Urothelium cell line (cell line): Measurements from ENCODE around the gene SUSD2.

Experiments used
- DNase-seq: peaks from one replicate; pipeline ENCODE4 v3.0.0; 2011; ENCODE audit warnings: low spot score, mixed read lengths
- FAIRE-seq: peaks from 2 replicates; lab custom pipeline; 2011; peaks lifted over from hg19 to GRCh38; lab: Jason Lieb, UNC

Gene SUSD2

GRCh38 chr22:24148266-24149197 is 32.8 kb upstream of the SUSD2 start:
- FAIRE-seq (no peak), DNase-seq (no peak)

DNA sequence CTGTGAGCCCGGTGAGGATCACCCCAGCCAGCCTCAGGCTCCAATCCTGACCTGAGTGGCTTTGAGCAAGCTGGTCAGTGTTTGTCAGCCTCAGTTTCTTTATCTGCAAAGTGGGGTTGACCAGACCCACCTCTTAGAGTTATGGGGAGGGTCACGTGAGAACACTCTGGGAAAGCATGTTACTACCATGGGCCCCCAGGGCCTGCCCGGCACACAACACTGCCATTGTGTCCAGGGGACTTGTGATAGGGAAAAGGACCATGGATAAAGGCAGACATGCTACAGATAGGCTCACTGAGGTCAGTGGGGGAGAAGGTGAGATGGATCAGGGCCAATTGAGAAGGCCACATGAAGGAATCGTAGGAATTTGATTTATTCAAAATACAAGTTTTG is 32.1 kb upstream of the SUSD2 start:
- FAIRE-seq: no peak
- DNase-seq: no peak

DNA sequence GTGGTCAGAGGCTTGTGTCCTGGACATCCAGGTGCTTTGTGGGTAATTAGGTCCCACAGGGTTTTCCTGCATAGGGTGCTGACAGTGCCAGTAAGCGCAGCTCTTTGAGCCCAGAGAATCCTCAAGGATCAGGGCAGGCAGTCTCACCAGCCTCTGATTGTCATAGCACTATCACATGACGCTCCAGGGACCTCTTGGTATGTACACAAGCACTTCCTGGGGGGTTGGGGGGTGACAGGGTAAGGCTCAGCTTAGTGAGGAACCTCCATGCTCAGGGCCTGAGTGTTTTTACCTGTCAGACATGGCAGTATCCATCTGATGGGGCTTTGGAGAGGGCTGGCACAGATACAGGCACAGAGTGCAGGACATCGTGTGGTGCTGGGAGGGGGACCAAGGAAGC is 27.9 kb upstream of the SUSD2 start:
- no peak for FAIRE-seq

DNA sequence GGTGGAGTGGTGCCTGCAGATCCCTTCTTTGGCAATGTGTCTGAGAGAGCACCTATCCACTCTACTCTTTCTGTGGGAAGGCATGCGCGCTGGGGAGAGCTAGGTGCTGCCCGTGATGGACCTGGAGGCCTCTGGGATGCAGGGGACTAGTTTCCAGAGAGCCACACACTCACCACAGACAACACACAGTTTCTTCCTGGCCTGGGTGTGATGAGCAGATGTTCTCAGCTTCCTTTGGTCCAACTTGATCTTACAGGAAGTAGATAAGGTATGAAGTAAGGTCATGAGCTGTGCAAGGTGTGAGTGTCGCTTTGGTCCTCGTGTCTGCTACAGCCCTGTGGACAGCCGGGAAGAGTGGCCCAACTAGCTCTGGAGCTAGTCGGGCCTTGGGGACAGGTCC is 27.3 kb upstream of the SUSD2 start:
- DNase-seq (no peak), FAIRE-seq (peak; percentile 90)

More for the DNA sequence above, 27.9 kb upstream of the SUSD2 start:
- DNase-seq: no peak

- no peak for DNase-seq
- peak; percentile 77 for FAIRE-seq
Measured at GRCh38 chr22:24154826-24155225, 26.5 kb upstream of the SUSD2 start.

DNA sequence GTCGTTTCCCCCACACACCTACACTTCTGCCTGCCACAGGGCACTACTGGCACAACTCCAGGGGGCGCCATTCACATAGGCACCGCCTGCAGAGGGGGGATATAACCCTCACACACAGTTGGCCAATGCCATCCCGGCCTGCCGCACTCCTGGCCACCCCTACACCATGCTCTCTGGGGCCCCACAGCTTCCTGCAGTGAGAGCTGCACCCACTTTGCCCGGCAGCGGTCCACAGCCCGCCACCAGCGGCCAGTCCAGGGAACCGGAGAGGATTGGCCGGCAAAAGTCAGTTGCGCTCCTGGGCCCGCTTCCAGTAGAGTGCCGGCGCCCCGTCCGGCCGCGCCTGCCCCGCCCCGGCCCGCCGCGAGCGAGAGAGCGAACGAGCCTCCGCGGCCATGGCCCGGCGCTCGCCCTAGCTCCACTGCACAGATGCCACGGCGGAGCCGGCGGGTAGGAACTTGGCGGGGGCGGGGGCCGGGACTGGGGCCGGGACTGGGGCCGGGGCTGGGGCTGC is 25.6 kb upstream of the SUSD2 start:
- peak; percentile 98 for FAIRE-seq

DNA sequence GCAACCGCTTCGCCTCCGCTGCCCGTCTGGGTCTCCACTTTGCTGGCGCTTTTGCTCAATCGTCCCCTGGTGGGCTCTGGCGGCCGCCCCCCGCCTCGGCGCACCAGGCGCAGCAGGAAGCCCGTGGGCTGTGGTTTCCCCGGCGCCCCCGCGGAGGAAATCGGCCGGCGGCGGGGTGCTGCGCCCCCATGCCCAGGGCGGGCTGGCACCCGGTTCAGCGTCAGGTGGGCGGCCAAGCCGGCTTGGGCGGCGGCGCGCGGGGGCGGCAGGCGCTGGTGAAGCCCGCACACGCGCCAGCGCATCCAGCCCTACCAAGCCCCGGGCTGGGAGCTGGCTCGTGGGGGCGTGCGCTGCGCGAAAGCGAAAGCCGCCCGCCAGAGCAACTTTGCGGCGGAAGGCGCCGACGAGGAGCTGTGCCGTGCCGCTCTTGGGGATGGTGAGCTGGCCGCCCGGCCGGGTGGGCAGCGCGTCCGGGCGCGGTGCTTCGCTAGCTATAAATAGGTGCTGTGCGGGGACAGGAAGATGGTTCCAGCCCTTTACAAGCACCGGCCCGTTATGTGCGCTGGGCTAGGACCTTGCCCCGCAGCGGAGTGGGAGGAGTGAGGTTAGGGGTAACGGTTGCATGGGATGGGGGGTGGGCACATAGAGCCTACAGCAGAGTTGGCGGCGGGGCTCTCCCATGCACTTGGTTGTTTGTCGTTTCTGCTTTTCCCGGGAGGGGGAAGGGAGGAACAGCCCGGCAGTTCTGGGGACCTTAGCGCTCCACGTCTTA is 25.0 kb upstream of the SUSD2 start:
- FAIRE-seq: peak; percentile 56
- peak; percentile 63 for DNase-seq

More for the DNA sequence above, 25.6 kb upstream of the SUSD2 start:
- DNase-seq: peak; percentile 81

GRCh38 chr22:24156913-24157821 is 24.1 kb upstream of the SUSD2 start:
- DNase-seq (peak; percentile 98), FAIRE-seq (peak; percentile 94)

GRCh38 chr22:24157822-24158135 is 23.5 kb upstream of the SUSD2 start:
- FAIRE-seq: peak; percentile 5

GRCh38 chr22:24159650-24160049 is 21.6 kb upstream of the SUSD2 start:
- DNase-seq (no peak), FAIRE-seq (no peak)

More at GRCh38 chr22:24157822-24158135, 23.5 kb upstream of the SUSD2 start:
- no peak for DNase-seq

- DNase-seq (no peak), FAIRE-seq (peak; percentile 46)
Measured at GRCh38 chr22:24160546-24160945, 20.7 kb upstream of the SUSD2 start.

DNA sequence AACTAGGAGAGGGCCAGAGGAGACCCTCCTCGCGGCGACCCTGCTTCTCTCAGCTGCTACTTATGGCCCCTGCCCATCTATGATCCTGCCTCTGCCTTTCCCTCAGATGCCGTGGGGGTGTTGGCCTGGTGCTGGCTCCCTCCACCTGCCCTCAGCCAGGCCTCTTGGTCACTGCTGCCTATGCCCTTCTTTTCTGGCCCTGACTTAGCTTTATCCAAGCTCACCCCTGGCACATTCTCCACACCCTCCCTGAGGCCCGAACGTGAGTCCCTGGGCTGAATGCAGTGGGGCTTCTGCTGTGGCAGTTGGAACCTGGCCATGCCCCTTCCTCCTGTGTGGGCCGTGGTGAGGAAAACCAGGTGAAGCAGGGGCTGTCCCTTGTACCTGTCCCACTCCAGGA is 19.8 kb upstream of the SUSD2 start:
- no peak for FAIRE-seq
- DNase-seq: no peak

- DNase-seq (no peak), FAIRE-seq (no peak)
Measured at GRCh38 chr22:24161909-24162308, 19.4 kb upstream of the SUSD2 start.

DNA sequence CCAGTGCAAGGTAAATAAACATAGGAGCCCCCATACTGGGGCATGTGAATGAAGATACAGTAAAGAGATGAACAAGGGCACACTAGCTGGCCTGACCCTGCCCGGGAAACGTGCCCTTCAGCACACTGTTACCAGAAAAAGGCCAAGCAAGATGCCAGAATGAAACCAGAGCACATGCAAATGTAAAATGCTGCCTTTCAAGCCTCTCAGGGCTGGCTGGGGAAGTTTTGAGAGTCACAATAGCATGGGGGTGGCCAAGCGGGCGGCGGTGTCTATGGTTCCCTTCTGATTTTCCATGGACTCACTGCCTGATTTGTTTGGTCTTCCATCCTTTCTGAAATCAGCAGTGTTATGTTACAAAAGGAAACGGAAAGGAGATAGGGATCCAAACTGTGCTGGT is 18.9 kb upstream of the SUSD2 start:
- FAIRE-seq: peak; percentile 88
- no peak for DNase-seq

GRCh38 chr22:24164243-24164642 is 17.0 kb upstream of the SUSD2 start:
- DNase-seq (no peak), FAIRE-seq (peak; percentile 9)

DNA sequence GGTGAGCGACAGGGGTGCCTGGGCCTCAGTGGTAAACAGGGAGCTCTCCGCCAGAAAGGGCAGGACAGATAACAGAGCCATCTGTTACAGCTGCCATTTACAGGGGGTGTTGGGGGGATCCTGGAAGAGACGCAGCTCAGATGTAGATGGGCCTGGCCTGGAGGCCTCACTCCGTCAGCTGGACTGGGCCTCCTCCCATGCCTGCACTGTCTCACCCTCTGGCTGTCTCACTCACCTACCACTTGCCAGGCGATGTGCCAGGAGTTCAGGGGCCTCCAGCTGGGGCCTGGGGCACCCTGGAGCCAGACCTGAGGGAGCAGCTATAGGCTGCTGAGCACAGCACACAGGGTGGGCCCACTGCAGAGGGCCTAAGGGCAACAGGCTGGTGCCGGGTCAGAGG is 16.3 kb upstream of the SUSD2 start:
- no peak for DNase-seq
- FAIRE-seq: no peak

- DNase-seq (no peak), FAIRE-seq (no peak)
Measured at GRCh38 chr22:24165673-24166072, 15.6 kb upstream of the SUSD2 start.

GRCh38 chr22:24166811-24167210 is 14.5 kb upstream of the SUSD2 start:
- DNase-seq (no peak), FAIRE-seq (no peak)

GRCh38 chr22:24169439-24170058 is 11.7 kb upstream of the SUSD2 start:
- no peak for FAIRE-seq

GRCh38 chr22:24170188-24170587 is 11.1 kb upstream of the SUSD2 start:
- DNase-seq: no peak
- FAIRE-seq: peak; percentile 69

More at GRCh38 chr22:24169439-24170058, 11.7 kb upstream of the SUSD2 start:
- DNase-seq: no peak
